NCI-H187 (cell line): ENCODE results near the gene TARS1.
"Not testable (repeated sequence)": the region's sequence is repeated elsewhere in the genome, so short reads cannot be mapped to it uniquely, and the experiment has no call there.

Experiments
- DNase-seq, 2 experiments: peaks; one replicate each; lab custom pipeline; 2025; lab: John Stamatoyannopoulos, UW

The TARS1 gene

DNA sequence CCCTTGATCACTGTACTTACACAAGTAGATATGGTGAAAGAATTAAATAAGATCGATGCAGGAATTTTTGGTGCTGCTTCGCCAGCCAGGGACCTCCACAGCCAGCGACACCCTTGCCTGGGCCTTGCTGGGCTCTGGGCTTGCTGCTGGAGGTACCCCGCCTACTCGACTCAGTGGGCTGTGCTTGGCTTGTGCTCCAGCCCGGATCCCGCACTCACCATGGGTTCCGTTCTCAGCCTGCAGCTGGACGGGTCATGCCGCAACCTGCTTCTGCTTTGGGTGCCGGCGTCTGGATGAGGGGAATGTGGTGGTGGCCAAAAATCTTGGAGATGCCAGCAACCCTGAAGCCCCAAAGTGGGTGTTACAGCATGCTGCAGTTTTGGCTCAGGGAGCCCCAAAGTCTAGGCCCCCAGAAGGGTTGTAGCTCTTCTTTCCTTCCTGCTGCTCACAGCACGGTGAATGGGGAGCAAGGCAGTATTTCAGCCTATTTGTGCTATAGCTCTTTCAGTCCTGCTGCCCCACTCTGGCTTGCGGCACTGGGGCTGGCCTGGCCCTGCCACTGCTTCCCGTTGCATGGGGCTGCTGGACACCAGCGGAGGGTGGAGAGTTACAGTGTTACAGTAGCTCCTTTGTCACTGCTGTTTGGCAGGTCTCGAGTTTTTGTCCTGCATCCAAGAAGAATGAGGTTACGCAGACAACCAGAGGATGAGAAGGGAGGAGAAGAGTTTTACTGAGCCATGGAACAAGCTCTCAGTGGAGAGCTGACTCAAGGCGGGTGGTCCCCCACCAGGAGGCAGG lies 48.0 kb downstream of the TARS1 start:
- no peak for DNase-seq

DNA sequence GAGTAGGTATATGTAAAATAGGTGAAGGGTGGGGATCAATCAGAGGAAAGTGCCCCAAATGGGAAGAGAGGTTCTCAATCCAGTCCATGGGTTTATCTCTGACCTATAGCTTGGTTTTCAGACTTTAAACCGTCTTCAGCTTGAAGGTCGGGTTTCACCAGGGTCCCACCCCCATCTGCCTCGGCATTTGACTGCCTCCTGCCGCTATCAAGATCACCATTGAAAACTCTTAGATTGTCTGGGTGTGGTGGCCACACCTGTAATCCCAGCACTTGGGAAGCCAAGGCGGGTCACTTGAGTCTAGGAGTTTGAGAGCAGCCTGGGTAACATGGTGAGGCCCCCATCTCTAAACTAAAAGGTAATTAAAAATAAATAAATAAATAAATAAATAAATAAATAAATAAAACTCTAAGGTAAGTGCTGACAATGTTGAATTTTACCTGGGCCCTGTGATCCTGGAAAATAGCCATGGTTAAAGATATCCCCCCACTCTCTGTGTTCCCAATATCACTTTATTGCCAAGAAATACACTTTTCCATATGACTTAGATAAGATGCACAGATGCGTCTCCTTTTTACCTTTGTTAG lies 48.8 kb downstream of the TARS1 start:
- no peak for DNase-seq

DNA sequence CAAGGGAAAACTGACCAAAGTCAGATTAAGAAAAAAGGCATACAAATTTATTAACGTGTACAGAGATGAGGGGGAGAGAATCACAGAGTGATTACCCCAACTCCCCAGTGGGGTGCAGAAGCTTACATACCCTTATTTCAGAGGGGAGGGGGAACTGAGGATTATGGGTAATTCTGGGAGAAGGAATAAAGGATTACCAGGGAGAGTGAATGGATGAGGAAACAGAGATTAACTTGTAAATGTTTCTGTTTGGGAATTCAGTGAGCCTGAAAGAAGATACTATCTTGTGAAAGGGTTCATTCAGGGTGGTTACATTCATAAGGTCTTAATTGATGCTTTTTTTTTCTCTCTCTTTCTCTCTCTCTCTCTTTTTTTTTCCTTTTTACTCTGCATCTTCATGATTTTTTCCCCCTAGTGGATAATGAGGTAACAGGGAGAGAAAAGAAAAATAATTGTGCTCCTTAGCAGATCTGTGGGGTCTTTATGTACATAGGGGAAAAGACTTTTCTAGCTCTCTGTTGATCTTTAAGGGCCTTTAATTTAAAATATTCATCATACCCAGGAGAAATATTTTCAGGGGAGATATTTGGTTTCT lies 49.4 kb downstream of the TARS1 start:
- DNase-seq = no peak

DNA sequence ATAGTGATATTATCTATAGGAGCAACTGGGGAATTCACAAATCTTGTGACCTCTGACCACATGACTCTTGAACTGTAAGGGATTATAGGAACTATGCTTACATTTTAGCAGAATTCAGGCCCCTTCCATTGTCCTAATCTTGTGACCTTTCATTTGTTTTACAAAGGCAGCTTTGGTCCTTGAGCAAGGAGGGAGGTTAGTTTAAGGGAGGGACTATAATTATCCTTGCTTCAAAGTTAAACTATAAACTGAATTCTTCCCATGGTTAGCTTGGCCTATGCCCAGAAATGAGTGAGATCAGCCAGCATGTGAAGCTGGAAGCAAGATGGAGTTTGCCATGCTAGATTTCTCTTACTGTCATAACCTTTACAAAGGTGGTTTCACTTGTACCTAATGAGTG lies 51.2 kb downstream of the TARS1 start:
- DNase-seq = no peak

DNA sequence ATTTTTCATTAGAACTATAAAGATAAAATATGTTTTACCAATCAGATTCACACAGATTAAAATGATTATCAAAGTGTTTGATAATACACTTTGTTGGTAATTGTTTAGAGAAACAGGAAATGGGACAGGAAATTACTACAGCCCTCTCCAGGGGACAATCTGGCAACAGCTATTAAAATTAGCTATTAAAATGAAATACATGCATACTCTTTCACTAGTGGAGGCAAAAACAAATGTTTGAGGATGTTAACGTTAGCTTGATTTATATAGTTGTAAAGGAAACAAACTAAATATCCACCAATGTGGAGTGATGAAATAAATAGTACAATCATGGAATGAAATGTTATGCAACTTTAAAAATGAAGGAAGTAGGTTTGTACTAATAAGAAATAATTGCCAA lies 53.7 kb downstream of the TARS1 start:
- DNase-seq = no peak

DNA sequence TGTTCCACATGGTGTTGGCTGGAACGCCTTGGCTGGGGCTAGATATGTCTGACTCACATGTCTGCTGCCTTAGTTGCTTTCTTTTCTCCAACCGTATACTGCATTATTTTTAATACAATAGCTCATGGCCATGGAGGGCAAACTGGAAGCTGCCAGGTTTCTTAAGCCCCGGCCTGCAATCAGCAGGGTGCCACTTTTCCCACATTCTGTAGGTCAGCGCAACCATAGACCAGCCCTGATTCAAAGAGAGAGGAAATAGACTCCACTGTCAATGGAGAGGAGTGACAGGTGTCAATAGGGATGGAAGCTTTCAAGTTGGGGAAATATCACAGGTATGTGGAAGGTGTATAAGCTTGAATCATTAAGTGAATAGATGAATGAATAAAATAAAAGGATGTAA lies 60.5 kb downstream of the TARS1 start:
- DNase-seq = no peak

DNA sequence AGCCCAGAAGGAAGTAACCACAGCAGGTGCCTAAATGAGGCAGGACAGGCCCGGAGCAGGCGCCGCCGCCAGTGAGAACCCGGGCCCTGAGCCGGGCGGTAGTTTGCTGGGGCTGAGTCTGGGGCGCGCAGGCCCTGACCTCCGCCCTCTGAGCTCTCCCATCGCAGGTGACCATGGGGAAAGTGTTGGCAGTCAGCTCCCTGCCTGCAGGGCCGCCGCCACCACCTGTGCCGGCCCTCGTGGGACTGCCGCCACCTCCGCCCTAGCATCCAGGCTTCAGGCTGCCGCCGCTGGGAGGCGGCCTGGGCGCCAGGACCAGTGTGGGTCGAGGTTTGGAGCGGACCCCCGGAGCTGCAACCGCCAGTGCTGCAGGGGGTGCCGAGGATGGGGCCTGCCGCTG lies 61.1 kb downstream of the TARS1 start:
- no peak for DNase-seq

DNA sequence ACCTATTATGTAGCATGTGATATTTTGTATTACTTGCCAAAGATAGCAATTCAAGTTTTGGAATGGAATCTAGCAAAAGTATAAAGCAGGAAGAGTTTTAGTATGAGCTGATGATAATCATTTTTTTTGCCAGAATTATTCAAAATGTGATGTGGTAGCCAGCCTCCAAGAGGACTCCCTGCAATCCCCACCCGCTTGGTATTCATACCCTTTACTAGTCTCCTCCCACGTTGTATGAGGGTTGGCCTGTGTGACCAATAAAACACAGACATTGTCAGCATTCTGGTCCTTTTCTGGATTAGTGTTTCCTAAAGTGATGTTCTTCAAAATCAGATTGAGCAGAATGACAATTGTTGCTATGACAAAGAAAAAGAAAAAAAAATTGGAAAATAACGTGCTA lies 63.8 kb downstream of the TARS1 start:
- no peak for DNase-seq

DNA sequence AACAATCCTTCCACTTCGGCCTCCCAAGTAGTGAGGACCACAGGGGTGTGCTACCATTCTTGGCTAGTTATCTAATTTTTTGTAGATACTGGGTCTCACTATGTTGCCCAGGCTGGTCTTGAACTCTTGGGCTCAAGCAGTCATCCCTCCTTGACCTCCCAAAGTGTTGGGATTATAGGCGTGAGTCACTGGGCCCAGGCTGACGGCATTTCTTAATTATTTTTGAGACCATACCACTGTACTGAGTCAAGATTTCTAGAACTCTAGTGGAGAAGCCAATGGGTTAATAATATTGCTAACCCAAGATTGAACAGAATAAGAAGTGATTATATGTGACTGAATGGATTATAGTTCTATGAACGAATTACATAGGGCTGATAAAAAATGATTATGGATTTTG lies 66.7 kb downstream of the TARS1 start:
- no peak for DNase-seq

DNA sequence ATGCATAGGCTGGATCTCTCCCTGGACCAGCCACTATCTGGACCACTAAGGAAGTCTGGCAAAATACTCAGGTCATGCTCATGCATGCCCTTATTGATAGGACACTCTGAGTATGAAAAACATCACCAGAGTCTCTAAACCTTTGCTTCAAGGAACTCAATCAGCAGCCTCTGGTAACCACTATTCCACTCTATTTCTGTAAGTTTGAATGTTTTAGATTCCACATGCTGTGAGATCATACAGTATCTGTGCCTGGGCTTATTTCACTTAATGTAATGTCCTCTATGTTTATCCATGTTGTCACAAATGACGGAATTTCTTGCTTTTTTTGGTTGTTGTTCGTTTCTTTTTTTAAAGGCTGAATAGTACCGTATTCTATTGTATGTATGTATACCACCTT lies 68.3 kb downstream of the TARS1 start:
- DNase-seq = no peak

DNA sequence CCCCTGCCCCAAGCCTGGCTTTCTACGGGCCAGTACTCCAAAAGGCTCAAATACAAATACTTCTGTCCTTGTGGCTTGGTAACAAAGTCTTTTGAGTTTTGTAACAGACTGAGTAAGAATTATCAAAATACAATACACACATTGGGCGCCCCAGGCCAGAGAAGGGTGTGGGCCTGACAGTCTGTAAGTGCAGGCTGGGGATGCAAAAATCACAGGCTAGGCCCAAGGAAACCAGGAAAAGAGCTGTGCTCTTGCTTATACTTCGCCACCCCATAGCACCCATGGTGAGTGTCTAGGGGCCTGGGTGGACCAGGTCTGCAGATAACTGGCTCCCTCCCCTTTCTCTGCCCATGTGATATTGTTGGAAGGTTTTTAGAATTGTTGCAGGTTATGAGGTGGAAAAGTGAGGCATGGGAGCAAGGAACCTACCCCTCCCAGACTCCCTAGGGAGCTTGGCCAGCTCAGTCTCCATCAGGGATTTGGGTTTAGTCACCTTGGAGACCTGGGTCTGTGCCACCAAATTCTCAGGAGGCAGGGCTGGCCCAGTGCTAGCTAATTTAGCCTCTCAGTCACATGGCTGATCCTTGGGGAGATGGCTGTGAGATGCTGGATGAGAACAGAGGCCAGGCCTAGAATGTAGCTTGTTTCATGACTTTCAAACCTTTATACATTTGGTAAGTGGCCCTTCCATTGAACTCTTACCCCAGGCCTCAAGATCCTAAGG lies 72.9 kb downstream of the TARS1 start:
- no peak for DNase-seq

DNA sequence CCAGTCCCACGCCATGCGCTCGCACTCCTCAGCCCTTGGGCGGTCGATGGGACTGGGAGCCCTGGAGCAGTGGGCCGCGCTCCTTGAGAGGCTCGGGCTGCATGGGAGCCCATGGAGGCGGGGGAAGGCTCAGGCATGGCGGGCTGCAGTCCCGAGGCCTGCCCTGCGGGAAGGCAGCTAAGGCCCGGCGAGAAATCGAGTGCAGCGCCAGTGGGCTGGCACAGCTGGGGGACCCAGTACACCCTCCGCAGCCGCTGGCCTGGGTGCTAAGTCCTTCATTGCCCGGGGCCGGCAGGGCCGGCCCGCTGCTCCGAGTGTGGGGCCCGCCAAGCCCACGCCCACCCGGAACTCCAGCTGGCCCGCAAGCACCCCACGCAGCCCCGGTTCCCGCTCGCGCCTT lies 74.6 kb downstream of the TARS1 start:
- DNase-seq = not testable (repeated sequence)

DNA sequence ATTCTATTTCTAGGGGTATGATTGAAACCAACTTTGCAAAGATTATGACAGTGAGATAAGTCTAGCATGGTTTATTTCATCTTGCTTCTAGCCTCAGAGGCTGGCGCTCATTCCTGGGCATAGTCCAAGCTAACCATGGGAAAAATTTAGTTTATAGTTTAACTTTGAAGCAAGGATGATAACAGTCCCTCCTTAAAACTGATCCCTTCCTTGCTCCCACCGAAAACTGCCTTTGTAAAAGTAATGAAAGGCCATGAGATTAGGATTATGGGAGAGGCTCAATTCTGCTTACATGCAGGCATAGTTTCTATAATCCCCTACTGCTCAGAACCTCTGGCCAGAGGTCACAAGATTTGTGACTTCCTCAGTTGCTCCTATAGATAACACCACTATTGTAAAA lies 75.7 kb downstream of the TARS1 start:
- DNase-seq = no peak
